Activated naive CD4-positive, alpha-beta T cell treated with anti-CD3 and anti-CD28 coated beads, Interleukin-2, amount 50 U/mL, for 72 hours (primary cell): ENCODE results near the gene ARFGEF3. TPM values are rescaled to one million over a fixed set of nuclear protein-coding genes. Genes with fewer than 3 reads are reported as not detected.

ENCODE experiments used
- ATAC-seq, 2 donors: fragments of 150-1000 bp; cut with Tn5 transposase; 2 replicates each; pipeline ENCODE4 v1.10.0; 2021; ENCODE audit warnings: mild to moderate bottlenecking in 2 of 2, moderate library complexity in 2 of 2
- DNase-seq, 2 donors: peaks; one replicate each; pipeline ENCODE4 v3.0.0; 2021 to 2022; ENCODE audit warnings: low spot score in 2 of 2
- H3K27ac Mint-ChIP-seq, 2 donors: one replicate each; pipeline ENCODE4 v1.8.0; 2022; ENCODE audit warnings: mild to moderate bottlenecking in 2 of 2, mixed read lengths in 2 of 2
- H3K36me3 Mint-ChIP-seq, 2 donors: one replicate each; pipeline ENCODE4 v1.8.0; 2022; ENCODE audit warnings: mixed read lengths in 2 of 2
- H3K9me3 Mint-ChIP-seq, 2 donors: one replicate each; pipeline ENCODE4 v1.8.0; 2022; ENCODE audit warnings: mixed read lengths in 2 of 2
- total RNA-seq, 2 donors: library from RNA; stranded (reverse); gene quantifications; one replicate each; pipeline ENCODE4 v1.2.3, GENCODE V29; 2022

Gene ARFGEF3
- total RNA-seq, 2 donors from 2014 or later = 0.11 to 9.5 TPM

GRCh38 chr6:138293428-138294395, 132.0 kb downstream of the ARFGEF3 start:
- no peak for DNase-seq
- H3K36me3 Mint-ChIP-seq = no peaks in the 10 kb centered on the region
- H3K27ac Mint-ChIP-seq = no peak overlapping the region
- H3K9me3 Mint-ChIP-seq = no peaks in the 10 kb centered on the region
- no peak for ATAC-seq

GRCh38 chr6:138296381-138296780, 134.6 kb downstream of the ARFGEF3 start:
- DNase-seq = no peak
- Mint-ChIP-seq H3K27ac (no peak overlapping the region), H3K9me3 (no peaks in the 10 kb centered on the region), H3K36me3 (no peaks in the 10 kb centered on the region)
- ATAC-seq = no peak

- no peak overlapping the region for H3K27ac Mint-ChIP-seq
- ATAC-seq (no peak), DNase-seq (no peak)
- no peaks in the 10 kb centered on the region for H3K36me3 Mint-ChIP-seq
- H3K9me3 Mint-ChIP-seq = no peaks in the 10 kb centered on the region
These were observed 135.0 kb downstream of the ARFGEF3 start for GRCh38 chr6:138296786-138297185.

GRCh38 chr6:138297761-138298298, 136.1 kb downstream of the ARFGEF3 start:
- H3K27ac Mint-ChIP-seq = no peak overlapping the region
- ATAC-seq (peak; percentile 80 to 96), DNase-seq (no peak)
- no peaks in the 10 kb centered on the region for H3K36me3 Mint-ChIP-seq
- H3K9me3 Mint-ChIP-seq = no peaks in the 10 kb centered on the region

GRCh38 chr6:138300469-138300868, 138.7 kb downstream of the ARFGEF3 start:
- Mint-ChIP-seq H3K36me3 (no peaks in the 10 kb centered on the region), H3K9me3 (no peaks in the 10 kb centered on the region), H3K27ac (no peak overlapping the region)
- ATAC-seq = no peak
- DNase-seq = no peak

GRCh38 chr6:138302554-138302953, 140.8 kb downstream of the ARFGEF3 start:
- no peak overlapping the region for H3K27ac Mint-ChIP-seq
- DNase-seq (no peak), ATAC-seq (no peak)
- H3K9me3 Mint-ChIP-seq = no peaks in the 10 kb centered on the region
- H3K36me3 Mint-ChIP-seq = no peaks in the 10 kb centered on the region

GRCh38 chr6:138307352-138307751, 145.6 kb downstream of the ARFGEF3 start:
- Mint-ChIP-seq H3K27ac (no peak overlapping the region), H3K36me3 (no peaks in the 10 kb centered on the region), H3K9me3 (no peaks in the 10 kb centered on the region)
- ATAC-seq (no peak), DNase-seq (no peak)

GRCh38 chr6:138307816-138308730, 146.3 kb downstream of the ARFGEF3 start:
- Mint-ChIP-seq H3K9me3 (no peaks in the 10 kb centered on the region), H3K36me3 (no peaks in the 10 kb centered on the region), H3K27ac (no peak overlapping the region)
- DNase-seq (no peak), ATAC-seq (no peak)

GRCh38 chr6:138308731-138309110, 147.0 kb downstream of the ARFGEF3 start:
- ATAC-seq = no peak
- no peaks in the 10 kb centered on the region for H3K36me3 Mint-ChIP-seq
- H3K27ac Mint-ChIP-seq = no peak overlapping the region
- no peaks in the 10 kb centered on the region for H3K9me3 Mint-ChIP-seq
- no peak for DNase-seq

GRCh38 chr6:138309695-138310094, 148.0 kb downstream of the ARFGEF3 start:
- H3K27ac Mint-ChIP-seq = no peak overlapping the region
- H3K36me3 Mint-ChIP-seq = no peaks in the 10 kb centered on the region
- no peaks in the 10 kb centered on the region for H3K9me3 Mint-ChIP-seq
- ATAC-seq (no peak), DNase-seq (no peak)

- ATAC-seq (no peak), DNase-seq (no peak)
- no peak overlapping the region for H3K27ac Mint-ChIP-seq
- H3K36me3 Mint-ChIP-seq = no peaks in the 10 kb centered on the region
- H3K9me3 Mint-ChIP-seq = no peaks in the 10 kb centered on the region
These were observed 148.6 kb downstream of the ARFGEF3 start for GRCh38 chr6:138310294-138310693.

- Mint-ChIP-seq H3K36me3 (no peaks in the 10 kb centered on the region), H3K27ac (no peak overlapping the region), H3K9me3 (no peaks in the 10 kb centered on the region)
- DNase-seq (no peak), ATAC-seq (no peak)
These were observed 149.1 kb downstream of the ARFGEF3 start for GRCh38 chr6:138310821-138311220.

- DNase-seq (no peak), ATAC-seq (no peak)
- no peak overlapping the region for H3K27ac Mint-ChIP-seq
- no peaks in the 10 kb centered on the region for H3K9me3 Mint-ChIP-seq
- no peaks in the 10 kb centered on the region for H3K36me3 Mint-ChIP-seq
These were observed 149.5 kb downstream of the ARFGEF3 start for GRCh38 chr6:138311268-138311667.

GRCh38 chr6:138318741-138319375, 157.1 kb downstream of the ARFGEF3 start:
- no peak for DNase-seq
- ATAC-seq = no peak
- H3K9me3 Mint-ChIP-seq = peaks cover 5 to 6% of the 10 kb centered on the region in 2 donors
- H3K27ac Mint-ChIP-seq = no peak overlapping the region
- peaks cover 5 to 9% of the 10 kb centered on the region in 2 donors for H3K36me3 Mint-ChIP-seq

- DNase-seq = no peak
- Mint-ChIP-seq H3K9me3 (peaks cover 5 to 6% of the 10 kb centered on the region in 2 donors), H3K27ac (no peak overlapping the region), H3K36me3 (peaks cover 5 to 9% of the 10 kb centered on the region in 2 donors)
- ATAC-seq = no peak
These were observed 160.2 kb downstream of the ARFGEF3 start for GRCh38 chr6:138321934-138322333.

- Mint-ChIP-seq H3K36me3 (peaks cover 5 to 9% of the 10 kb centered on the region in 2 donors), H3K9me3 (peaks cover 5 to 6% of the 10 kb centered on the region in 2 donors), H3K27ac (no peak overlapping the region)
- DNase-seq (no peak), ATAC-seq (no peak)
These were observed 162.1 kb downstream of the ARFGEF3 start for GRCh38 chr6:138323821-138324220.
